ENCODE results near the gene HHIPL2.
"Not testable (repeated sequence)": the region's sequence is repeated elsewhere in the genome, so short reads cannot be mapped to it uniquely, and the experiment has no call there.

HHIPL2 gene

GRCh38 chr1:222476436-222476835 is 71.5 kb downstream of the HHIPL2 start:
- peak; percentile 12 for TF ChIP-seq CTCF (IDR thresholded peaks at IDR 0.05; ENCODE audit: low read depth, low read length, missing control alignments)

GRCh38 chr1:222473717-222474116 is 74.2 kb downstream of the HHIPL2 start:
- DNase-seq; H3K4me3 ChIP-seq (ENCODE audit: low read depth, low read length); H3K27ac ChIP-seq; in situ Hi-C loops (cut with HindIII; ENCODE audit: low pct_ligation_motif_present, low sequenced_read_pairs); H3K27me3 ChIP-seq (replicated peaks); H3K36me3 ChIP-seq (replicated peaks): not testable (repeated sequence)

More at GRCh38 chr1:222476436-222476835, 71.5 kb downstream of the HHIPL2 start:
- H3K27ac ChIP-seq; H3K27me3 ChIP-seq (replicated peaks); H3K36me3 ChIP-seq (replicated peaks); H3K4me3 ChIP-seq (ENCODE audit: low read depth, low read length); DNase-seq; in situ Hi-C loops (cut with HindIII; ENCODE audit: low pct_ligation_motif_present, low sequenced_read_pairs): not testable (repeated sequence)

- DNase-seq; H3K27me3 ChIP-seq (replicated peaks); H3K36me3 ChIP-seq (replicated peaks); H3K4me3 ChIP-seq (ENCODE audit: low read depth, low read length); in situ Hi-C loops (cut with HindIII; ENCODE audit: low pct_ligation_motif_present, low sequenced_read_pairs); H3K27ac ChIP-seq: not testable (repeated sequence)
These were observed 74.9 kb downstream of the HHIPL2 start for GRCh38 chr1:222472776-222473540.

Measured in brain microvascular endothelial cell (primary cell).